HG03565 (cell line): ENCODE data around the gene XXYLT1.
"Not testable (repeated sequence)": the region's sequence is repeated elsewhere in the genome, so short reads cannot be mapped to it uniquely, and the experiment has no call there.

ENCODE experiments used
- ATAC-seq: cut with Tn5 transposase; IDR thresholded peaks from one replicate; pipeline ENCODE4 v1.9.1; 2021; ENCODE audit warnings: mild to moderate bottlenecking, moderate library complexity; ENCODE audit not compliant: unreplicated experiment

XXYLT1 gene

DNA sequence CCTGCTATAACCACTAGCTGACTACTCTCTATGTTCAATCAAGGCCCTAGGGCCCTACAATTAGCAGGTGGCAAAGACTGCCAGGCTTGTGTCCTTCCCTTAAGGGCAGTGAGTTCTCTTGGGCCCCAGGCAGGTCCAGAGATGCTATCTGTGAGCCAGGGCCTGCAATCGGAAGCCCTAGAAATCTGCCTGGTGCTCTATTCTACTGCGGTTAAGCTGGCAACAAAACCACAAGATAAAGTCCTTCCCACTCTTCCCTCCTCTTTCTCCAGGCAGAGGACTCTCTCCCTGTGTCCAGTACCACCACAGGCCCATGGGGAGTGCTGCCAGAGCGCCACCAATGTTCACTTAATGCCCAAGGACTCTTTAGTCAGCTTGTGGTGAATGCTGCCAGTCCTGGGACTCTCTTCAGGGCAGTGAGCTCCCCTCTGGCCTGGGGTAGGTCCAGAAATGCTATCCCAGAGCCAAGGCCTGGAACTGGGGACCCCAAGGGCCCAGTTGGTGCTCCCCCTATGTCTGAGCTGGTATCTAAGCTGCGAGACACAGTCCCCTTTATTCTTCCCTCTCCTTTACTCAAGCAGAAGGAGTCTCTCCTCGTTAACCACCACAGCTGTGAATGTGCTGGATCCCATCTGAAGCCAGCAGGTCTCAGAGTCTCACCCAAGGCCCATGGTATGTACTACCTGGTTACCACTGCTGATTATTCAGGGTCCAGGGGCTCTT is 34.7 kb downstream of the XXYLT1 start:
- no peak for ATAC-seq

DNA sequence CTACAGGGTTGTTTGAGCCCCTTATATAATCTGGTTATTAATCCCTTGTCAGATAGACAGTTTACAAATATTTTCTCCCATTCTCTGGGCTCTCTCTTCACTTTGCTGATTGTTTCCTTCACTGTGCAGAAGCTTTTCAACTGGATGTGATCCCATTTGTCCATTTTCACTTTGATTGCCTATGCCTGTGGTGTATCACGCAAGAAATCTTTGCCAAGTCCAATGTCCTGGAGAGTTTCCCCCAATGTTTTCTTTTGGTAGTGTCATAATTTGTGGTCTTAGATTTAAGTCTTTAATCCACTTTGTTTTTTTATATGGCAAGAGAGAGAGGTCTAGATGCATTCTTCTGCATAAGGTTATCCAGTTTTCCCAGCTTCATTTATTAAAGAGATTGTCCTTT is 40.7 kb downstream of the XXYLT1 start:
- no peak for ATAC-seq

DNA sequence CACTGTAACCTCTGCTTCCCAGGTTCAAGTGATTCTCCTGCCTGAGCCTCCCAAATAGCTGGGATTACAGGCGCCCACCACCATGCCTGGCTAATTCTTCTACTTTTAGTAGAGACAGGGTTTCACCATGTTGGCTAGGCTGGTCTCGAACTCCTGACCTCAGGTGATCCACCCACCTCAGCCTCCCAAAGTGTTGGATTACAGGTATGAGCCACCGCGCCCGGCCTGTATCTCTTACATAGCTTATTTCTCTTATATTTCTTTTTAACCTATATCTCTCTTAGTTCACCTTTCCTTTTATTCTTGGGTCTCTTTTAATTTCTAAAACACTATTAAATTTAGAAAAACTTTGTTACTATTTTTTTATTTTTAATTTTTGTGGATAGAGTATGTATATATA is 42.1 kb downstream of the XXYLT1 start:
- ATAC-seq: not testable (repeated sequence)

- no peak for ATAC-seq
Measured at GRCh38 chr3:195227871-195228270, 43.1 kb downstream of the XXYLT1 start.

- ATAC-seq: no peak
Measured at GRCh38 chr3:195226900-195227447, 44.0 kb downstream of the XXYLT1 start.

DNA sequence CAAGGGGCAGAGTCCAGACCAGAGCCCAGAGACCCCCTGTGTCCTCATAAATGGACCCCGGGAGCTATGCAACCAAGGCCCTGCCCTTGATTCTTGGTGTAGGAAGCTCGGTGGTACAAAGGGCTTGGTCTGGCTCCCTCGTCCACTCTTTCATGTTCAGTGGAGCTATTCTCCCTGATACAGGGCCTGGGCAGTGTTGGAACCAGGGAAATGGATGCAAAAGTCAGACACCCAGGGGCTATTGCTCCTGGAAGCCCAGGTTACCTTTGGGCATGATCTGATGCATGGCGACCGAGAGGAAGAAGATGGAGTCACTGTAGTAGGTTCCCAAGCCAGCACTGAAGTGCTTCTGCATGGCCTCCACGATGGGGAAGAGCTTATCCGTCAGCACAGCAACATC is 44.5 kb downstream of the XXYLT1 start:
- ATAC-seq: no peak

DNA sequence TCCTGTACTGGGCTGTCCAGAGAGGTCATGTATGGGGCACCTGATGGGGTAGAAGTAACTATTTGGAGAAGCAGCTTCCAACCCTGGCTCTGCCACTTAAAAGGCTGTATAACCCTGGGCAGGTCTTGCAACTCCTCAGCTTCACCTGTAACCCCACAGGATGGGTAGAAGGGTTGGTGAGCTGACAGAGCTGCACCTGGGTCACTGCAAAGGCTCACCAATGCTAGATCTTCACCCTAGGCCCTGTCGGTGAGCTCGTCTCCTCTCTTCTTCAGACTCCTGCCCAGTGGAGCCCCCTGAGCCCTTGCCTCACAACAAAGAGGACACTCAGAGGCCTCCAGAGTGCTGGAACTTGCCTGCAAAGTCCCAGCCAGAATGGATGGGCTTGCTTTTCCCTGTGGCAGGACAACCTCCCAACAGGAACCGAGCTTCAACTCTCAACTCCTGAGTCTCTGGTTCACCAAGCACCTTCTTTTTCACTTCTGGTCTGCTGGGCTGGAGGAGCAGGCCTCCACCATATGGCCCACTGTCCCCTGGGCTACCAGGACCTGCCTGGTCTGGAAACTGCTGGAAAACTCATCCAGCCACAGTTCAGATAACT is 45.9 kb downstream of the XXYLT1 start:
- ATAC-seq: no peak

GRCh38 chr3:195224156-195224979 is 46.6 kb downstream of the XXYLT1 start:
- no peak for ATAC-seq

DNA sequence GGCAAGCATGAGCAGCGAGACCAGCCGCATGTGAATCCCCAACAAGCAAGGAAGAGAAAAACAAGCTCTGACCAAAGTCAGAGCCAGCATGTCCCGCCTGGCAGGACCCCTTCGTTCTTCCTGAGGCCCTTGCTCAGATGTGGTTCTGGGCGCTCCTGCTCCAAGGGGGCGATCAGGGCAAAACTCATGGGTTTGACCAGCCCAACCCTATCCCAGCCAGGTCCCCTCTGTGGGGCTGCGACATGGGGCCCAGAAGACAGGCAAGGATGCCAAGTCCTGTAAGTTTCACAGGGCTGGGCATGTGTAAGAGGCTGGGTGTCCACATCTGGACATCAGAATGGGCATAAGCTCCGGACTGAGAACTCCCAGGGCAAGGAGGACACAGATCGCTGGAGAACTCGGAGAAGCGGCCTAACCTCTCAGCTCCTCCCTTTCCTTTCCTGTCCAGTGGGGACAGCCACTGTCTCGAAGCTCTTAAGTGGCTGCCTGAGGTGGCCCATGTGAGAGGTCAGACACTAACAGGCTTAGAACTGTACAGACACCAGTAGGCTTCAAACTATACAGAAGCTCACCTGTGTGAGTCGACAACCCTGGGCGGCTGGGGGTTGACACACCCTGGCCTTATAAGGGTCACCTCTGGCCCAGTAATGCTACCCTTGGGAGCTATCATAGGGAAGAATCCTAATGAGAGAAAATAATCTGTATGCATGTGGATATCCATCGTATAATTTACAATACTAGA is 48.9 kb downstream of the XXYLT1 start:
- no peak for ATAC-seq

DNA sequence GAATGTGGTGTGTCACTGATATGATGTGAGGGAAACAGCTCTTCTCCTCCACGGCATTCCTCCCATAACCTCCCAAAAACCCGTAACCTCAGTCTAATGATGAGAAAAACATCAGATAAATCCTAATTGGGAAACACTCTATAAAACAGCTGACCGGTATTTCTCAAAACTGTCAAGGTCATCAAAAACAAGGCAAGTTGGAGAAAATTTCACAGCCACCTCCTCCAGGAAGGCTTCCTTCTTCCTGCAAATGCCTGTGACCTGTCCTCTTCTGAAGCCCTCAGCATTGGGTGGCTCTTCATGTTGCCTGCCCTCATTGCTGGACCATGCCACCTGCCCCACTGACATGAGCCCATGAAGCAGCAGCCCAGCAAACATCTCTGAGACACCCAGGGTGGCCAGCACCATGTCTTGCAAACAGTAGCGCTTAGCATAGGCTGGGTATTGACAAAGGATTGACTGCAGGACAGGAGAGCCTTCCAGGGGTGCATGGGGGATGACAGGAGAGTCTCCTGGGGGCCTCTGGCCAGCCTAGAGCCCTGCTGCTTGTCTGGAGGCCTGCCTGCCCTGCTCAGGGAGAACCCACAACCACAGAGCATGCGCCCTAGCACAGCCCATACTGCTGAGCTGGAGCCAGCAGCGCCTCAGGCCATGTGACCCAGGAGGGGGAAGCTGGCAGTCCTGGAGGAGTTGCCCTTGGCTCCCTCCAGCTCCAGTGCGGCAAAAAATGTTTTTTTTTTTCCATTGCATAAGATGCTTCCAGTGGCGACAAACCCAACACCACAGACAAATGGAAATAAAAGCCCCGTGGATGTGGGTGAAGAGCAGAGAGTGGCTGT is 49.7 kb downstream of the XXYLT1 start:
- ATAC-seq: no peak

DNA sequence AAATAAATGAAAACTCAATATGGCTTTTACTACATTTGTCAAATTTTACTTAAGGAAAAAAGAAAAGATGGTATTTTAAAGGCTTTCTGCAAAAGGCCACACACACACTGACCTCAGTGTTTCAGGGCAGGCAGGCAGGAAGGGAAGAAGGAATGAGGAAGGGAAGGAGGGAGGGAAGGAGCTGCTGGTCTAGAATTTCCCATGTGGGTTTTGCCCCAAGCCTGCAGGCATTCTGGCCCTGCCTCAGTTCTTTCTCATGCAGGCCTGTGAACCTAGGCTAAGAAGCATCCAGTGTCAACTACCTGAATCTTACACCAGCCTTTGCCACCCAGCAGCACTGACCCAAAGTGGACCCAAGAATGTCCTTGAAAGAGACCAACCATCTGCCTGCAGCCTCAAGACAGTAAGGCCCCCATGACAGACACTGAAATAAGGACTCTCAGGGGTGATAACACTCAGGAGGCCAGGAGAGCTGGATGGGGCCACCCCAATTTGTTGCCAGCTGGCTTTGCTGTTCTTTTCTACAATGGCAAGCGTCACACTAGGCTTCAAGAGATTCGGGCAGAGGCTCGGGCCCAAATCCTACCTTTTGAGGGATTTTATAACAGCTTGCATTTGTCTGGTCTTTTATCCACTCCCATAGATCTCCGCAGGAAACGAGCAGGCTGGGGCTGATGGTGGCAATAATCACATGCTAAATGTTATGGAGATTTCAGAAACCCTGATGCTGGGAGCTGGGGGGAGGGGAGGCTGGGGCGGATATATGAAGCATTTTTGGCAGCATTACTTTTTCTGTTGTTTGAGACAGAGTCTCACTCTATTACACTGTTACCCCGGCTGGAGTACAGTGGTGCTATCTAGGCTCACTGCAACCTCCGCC is 51.4 kb downstream of the XXYLT1 start:
- ATAC-seq: no peak

DNA sequence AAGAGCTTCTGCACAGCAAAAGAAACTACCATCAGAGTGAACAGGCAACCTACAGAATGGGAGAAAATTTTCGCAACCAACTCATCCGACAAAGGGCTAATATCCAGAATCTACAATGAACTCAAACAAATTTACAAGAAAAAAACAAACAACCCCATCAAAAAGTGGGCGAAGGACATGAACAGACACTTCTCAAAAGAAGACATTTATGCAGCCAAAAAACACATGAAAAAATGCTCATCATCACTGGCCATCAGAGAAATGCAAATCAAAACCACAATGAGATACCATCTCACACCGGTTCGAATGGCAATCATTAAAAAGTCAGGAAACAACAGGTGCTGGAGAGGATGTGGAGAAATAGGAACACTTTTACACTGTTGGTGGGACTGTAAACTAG is 52.6 kb downstream of the XXYLT1 start:
- ATAC-seq: not testable (repeated sequence)

DNA sequence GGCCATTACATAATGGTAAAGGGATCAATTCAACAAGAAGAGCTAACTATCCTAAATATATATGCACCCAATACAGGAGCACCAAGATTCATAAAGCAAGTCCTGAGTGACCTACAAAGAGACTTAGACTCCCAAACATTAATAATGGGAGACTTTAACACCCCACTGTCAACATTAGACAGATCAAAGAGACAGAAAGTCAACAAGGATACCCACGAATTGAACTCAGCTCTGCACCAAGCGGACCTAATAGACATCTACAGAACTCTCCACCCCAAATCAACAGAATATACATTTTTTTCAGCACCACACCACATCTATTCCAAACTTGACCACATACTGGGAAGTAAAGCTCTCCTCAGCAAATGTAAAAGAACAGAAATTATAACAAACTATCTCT is 55.4 kb downstream of the XXYLT1 start:
- ATAC-seq: not testable (repeated sequence)

DNA sequence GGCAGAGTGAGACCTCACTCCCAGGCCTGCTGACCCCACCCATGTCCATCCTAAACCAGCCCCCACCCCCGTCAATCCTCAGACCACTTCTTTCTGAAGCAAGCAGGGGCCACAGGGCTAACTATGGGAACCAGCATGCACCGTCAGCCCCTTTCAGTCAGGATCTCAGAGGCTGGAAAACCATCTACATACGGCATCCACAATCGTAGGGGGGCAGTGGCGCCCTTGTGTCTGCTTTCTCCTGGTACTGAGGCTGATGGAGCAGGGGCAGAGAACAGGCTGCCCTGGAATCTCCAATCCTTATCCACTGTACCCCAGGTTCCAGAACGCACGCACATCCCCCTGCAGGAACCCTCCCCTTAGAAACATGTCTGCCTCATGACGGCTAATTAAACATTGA is 56.6 kb downstream of the XXYLT1 start:
- no peak for ATAC-seq

GRCh38 chr3:195213639-195214315 is 57.2 kb downstream of the XXYLT1 start:
- ATAC-seq: no peak

DNA sequence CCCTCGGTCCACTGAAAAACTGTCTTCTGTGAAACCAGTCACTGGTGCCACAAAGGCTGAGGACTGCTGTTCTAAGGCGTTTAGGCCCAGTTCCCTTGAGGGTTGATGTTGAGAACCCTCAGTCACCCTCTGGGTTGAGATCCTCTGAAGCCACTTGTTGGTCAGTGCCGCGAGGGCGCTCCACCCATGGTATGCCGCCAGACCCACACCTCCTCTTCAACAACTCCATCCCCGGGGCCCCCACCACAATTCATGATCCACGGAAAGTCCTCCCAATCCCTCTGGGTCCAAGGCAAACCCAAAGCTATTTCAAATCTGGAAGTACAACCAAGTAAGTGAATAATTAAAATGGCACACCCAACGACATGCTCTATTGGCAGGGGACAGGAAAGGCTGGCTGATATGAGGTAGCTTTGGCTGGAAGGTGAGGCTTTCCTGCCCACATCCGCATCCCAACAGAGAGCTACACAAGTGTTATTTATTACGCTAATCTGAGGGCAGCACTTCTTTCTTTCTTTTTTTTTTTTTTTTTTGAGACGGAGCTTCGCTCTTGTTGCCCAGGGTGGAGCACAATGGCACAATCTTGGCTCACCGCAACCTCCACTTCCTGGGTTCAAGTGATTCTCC is 58.1 kb downstream of the XXYLT1 start:
- no peak for ATAC-seq

- no peak for ATAC-seq
Measured at GRCh38 chr3:195212033-195212748, 58.8 kb downstream of the XXYLT1 start.
